HepG2 (cell line): ENCODE results near the gene LRRC28. TPM values are rescaled to one million over a fixed set of nuclear protein-coding genes. Genes with fewer than 3 reads are reported as not detected.
A peak's percentile ranks its signal among the peaks of the same experiment; 100 is the strongest.

ENCODE experiments used
- EP300 ChIP-seq, 3 experiments: sonication (generic) in 1 of 3; formaldehyde crosslinking in 1 of 3; IDR thresholded peaks; 2 replicates each; pipeline versions ENCODE4 v1.5.1 to v1.6.1; 2011 to 2020; ENCODE audit warnings: low read depth in 2 of 3, low read length in 2 of 3, borderline replicate concordance in 1 of 3, improper control_type of control experiment in 1 of 3, mild to moderate bottlenecking in 1 of 3, missing genetic modification reagents in 1 of 3, moderate library complexity in 1 of 3
- FOXP1 ChIP-seq, 2 experiments: fragments of 450-650 bp in 1 of 2; IDR thresholded peaks; 2 replicates each; pipeline ENCODE4 v1.6.1; 2017 to 2018; ENCODE audit warnings: antibody characterized with exemption in 1 of 2
- GATAD2A ChIP-seq: IDR thresholded peaks from 2 replicates; pipeline ENCODE4 v1.6.1; 2016
- PAWR ChIP-seq: sonication (generic); formaldehyde crosslinking; IDR thresholded peaks from 2 replicates; pipeline ENCODE4 v1.4.0; 2020; ENCODE audit warnings: missing genetic modification reagents, mild to moderate bottlenecking, borderline replicate concordance
- SAP130 ChIP-seq: IDR thresholded peaks from 2 replicates; pipeline ENCODE4 v1.6.1; 2016; ENCODE audit warnings: low read depth
- TEAD3 ChIP-seq: optimal IDR thresholded peaks from 2 replicates; pipeline ENCODE3; 2016; ENCODE audit warnings: borderline replicate concordance
- ZNF33B ChIP-seq: sonication (generic); formaldehyde crosslinking; IDR thresholded peaks from 2 replicates; pipeline ENCODE4 v1.5.1; 2020; ENCODE audit warnings: mild to moderate bottlenecking, missing genetic modification reagents
- ZNF431 ChIP-seq: sonication (generic); formaldehyde crosslinking; IDR thresholded peaks from 2 replicates; pipeline ENCODE4 v1.9.0; 2022; ENCODE audit warnings: missing genetic modification reagents, low read depth, mild to moderate bottlenecking, borderline replicate concordance
- ZNF562 ChIP-seq: sonication (generic); formaldehyde crosslinking; IDR thresholded peaks from 2 replicates; pipeline ENCODE4 v1.8.0; 2022; ENCODE audit warnings: missing genetic modification reagents, borderline replicate concordance
- ZNF577 ChIP-seq: sonication (generic); formaldehyde crosslinking; IDR thresholded peaks from 2 replicates; pipeline ENCODE4 v1.4.0; 2020; ENCODE audit warnings: mild to moderate bottlenecking, low read depth, missing genetic modification reagents, borderline replicate concordance
- ZNF724P ChIP-seq: sonication (generic); formaldehyde crosslinking; IDR thresholded peaks from 2 replicates; pipeline ENCODE4 v1.8.0; 2022; ENCODE audit warnings: missing genetic modification reagents, borderline replicate concordance
- ZNF891 ChIP-seq: sonication (generic); formaldehyde crosslinking; IDR thresholded peaks from 2 replicates; pipeline ENCODE4 v1.5.0; 2020; ENCODE audit warnings: mild to moderate bottlenecking, missing genetic modification reagents
- ZSCAN22 ChIP-seq: sonication (generic); formaldehyde crosslinking; IDR thresholded peaks from 2 replicates; pipeline ENCODE4 v1.4.0; 2020; ENCODE audit warnings: mild to moderate bottlenecking, missing genetic modification reagents
- polyA plus RNA-seq, 8 experiments: library from polyadenylated mRNA; depleted of rRNA in 3 of 8; stranded (reverse) in 7 of 8; unstranded in 1 of 8; fragments of >200 nt; fragmentation: Illumina TruSeq in 4 of 8; extraction: Trizol in 4 of 8; gene quantifications; 2 replicates each; pipeline versions ENCODE4 v1.2.1 to v1.2.3, GENCODE V29; 2011 to 2016; ENCODE audit warnings: low read depth in 4 of 8, missing spikeins in 1 of 8, mixed read lengths in 1 of 8; ENCODE audit not compliant: insufficient read depth in 1 of 8
- total RNA-seq, 5 experiments: library from RNA; depleted of rRNA; stranded (reverse); fragments of >200 nt; fragmentation: Illumina TruSeq; extraction: Trizol; gene quantifications; 2 replicates each; pipeline ENCODE4 v1.2.3, GENCODE V29; 2016; ENCODE audit warnings: low read depth in 1 of 5
- TF ChIP-seq, protein P1 (sequence below): sonication (generic); formaldehyde crosslinking; IDR thresholded peaks from 2 replicates; pipeline ENCODE4 v1.8.1; 2022; ENCODE audit warnings: mild to moderate bottlenecking, missing genetic modification reagents
- TF ChIP-seq, protein P2 (sequence below): sonication (generic); formaldehyde crosslinking; IDR thresholded peaks from 2 replicates; pipeline ENCODE4 v1.4.0; 2020; ENCODE audit warnings: missing genetic modification reagents, borderline replicate concordance
- TF ChIP-seq, protein P3 (sequence below): sonication (generic); formaldehyde crosslinking; IDR thresholded peaks from 2 replicates; pipeline ENCODE4 v1.4.0; 2020; ENCODE audit warnings: missing genetic modification reagents, borderline replicate concordance
- TF ChIP-seq, protein P4 (sequence below): conservative IDR thresholded peaks from 2 replicates; pipeline ENCODE4 v1.6.1; 2018; ENCODE audit warnings: missing genetic modification reagents
- TF ChIP-seq, protein P5 (sequence below): sonication (generic); formaldehyde crosslinking; IDR thresholded peaks from 2 replicates; pipeline ENCODE4 v1.5.1; 2020; ENCODE audit warnings: missing genetic modification reagents, mild to moderate bottlenecking, borderline replicate concordance

LRRC28 gene
- total and polyA plus RNA-seq, 2 of the 13 experiments (the other 11 are each of a cell fraction or from before 2014, with no cell fraction given), result 17.5 to 21.3 TPM

DNA sequence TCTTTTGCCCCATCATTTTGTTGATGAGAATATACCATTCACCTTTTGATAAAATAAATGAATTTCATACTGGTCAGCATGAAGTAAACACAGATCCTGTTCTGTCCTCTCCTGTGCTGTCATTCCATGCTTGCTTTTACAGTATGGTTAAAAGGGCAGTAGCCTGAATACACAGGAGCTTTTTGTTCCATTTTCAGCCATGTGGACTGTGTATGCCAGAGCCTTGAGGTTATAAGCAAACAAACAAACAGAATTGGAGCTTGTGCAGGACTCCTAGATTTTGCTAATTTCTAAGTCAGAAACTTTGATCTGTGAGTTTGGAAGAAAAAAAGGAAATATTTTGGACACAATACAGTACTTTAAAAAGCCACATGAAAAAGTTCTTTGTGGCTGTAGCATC is 91.9 kb downstream of the LRRC28 start (continued):
- no peak for TF ChIP-seq ZNF562 (CRISPR knock-in tag)
- TF ChIP-seq, protein P1, sequence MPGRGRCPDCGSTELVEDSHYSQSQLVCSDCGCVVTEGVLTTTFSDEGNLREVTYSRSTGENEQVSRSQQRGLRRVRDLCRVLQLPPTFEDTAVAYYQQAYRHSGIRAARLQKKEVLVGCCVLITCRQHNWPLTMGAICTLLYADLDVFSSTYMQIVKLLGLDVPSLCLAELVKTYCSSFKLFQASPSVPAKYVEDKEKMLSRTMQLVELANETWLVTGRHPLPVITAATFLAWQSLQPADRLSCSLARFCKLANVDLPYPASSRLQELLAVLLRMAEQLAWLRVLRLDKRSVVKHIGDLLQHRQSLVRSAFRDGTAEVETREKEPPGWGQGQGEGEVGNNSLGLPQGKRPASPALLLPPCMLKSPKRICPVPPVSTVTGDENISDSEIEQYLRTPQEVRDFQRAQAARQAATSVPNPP, result no peak
- TF ChIP-seq EP300 (IDR thresholded peaks at IDR 0.05; ENCODE audit: low read depth in 2 of 2, low read length in 2 of 2), result peak in 1 of 2 experiments; percentile 36; a peak in 1 of 4 replicates
- no peak for TF ChIP-seq EP300 (CRISPR knock-in tag; IDR thresholded peaks at IDR 0.05; ENCODE audit: borderline replicate concordance)
- no peak for TF ChIP-seq ZNF33B (CRISPR knock-in tag)
- TF ChIP-seq, protein P2, sequence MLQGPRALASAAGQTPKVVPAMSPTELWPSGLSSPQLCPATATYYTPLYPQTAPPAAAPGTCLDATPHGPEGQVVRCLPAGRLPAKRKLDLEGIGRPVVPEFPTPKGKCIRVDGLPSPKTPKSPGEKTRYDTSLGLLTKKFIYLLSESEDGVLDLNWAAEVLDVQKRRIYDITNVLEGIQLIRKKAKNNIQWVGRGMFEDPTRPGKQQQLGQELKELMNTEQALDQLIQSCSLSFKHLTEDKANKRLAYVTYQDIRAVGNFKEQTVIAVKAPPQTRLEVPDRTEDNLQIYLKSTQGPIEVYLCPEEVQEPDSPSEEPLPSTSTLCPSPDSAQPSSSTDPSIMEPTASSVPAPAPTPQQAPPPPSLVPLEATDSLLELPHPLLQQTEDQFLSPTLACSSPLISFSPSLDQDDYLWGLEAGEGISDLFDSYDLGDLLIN (CRISPR knock-in tag), result no peak
- TF ChIP-seq ZNF891 (CRISPR knock-in tag), result no peak
- TF ChIP-seq, protein P3, sequence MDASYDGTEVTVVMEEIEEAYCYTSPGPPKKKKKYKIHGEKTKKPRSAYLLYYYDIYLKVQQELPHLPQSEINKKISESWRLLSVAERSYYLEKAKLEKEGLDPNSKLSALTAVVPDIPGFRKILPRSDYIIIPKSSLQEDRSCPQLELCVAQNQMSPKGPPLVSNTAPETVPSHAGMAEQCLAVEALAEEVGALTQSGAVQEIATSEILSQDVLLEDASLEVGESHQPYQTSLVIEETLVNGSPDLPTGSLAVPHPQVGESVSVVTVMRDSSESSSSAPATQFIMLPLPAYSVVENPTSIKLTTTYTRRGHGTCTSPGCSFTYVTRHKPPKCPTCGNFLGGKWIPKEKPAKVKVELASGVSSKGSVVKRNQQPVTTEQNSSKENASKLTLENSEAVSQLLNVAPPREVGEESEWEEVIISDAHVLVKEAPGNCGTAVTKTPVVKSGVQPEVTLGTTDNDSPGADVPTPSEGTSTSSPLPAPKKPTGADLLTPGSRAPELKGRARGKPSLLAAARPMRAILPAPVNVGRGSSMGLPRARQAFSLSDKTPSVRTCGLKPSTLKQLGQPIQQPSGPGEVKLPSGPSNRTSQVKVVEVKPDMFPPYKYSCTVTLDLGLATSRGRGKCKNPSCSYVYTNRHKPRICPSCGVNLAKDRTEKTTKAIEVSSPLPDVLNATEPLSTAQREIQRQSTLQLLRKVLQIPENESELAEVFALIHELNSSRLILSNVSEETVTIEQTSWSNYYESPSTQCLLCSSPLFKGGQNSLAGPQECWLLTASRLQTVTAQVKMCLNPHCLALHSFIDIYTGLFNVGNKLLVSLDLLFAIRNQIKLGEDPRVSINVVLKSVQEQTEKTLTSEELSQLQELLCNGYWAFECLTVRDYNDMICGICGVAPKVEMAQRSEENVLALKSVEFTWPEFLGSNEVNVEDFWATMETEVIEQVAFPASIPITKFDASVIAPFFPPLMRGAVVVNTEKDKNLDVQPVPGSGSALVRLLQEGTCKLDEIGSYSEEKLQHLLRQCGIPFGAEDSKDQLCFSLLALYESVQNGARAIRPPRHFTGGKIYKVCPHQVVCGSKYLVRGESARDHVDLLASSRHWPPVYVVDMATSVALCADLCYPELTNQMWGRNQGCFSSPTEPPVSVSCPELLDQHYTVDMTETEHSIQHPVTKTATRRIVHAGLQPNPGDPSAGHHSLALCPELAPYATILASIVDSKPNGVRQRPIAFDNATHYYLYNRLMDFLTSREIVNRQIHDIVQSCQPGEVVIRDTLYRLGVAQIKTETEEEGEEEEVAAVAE (CRISPR knock-in tag), result no peak
- no peak for TF ChIP-seq PAWR
- no peak for TF ChIP-seq ZSCAN22 (CRISPR knock-in tag)
- TF ChIP-seq SAP130 (CRISPR knock-in tag), result peak; percentile 69
- no peak for TF ChIP-seq ZNF724P (CRISPR knock-in tag)
- TF ChIP-seq TEAD3, result peak; percentile 35
- no peak for TF ChIP-seq ZNF431 (CRISPR knock-in tag)
- no peak for TF ChIP-seq ZNF577 (CRISPR knock-in tag)
- TF ChIP-seq, protein P4, sequence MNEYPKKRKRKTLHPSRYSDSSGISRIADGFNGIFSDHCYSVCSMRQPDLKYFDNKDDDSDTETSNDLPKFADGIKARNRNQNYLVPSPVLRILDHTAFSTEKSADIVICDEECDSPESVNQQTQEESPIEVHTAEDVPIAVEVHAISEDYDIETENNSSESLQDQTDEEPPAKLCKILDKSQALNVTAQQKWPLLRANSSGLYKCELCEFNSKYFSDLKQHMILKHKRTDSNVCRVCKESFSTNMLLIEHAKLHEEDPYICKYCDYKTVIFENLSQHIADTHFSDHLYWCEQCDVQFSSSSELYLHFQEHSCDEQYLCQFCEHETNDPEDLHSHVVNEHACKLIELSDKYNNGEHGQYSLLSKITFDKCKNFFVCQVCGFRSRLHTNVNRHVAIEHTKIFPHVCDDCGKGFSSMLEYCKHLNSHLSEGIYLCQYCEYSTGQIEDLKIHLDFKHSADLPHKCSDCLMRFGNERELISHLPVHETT (CRISPR knock-in tag), result no peak
- no peak for TF ChIP-seq FOXP1 (IDR thresholded peaks at IDR 0.05)
- peak; percentile 75; the same call in 1 of the 2 replicates for TF ChIP-seq FOXP1 (CRISPR knock-in tag; IDR thresholded peaks at IDR 0.05)
- TF ChIP-seq, protein P5, sequence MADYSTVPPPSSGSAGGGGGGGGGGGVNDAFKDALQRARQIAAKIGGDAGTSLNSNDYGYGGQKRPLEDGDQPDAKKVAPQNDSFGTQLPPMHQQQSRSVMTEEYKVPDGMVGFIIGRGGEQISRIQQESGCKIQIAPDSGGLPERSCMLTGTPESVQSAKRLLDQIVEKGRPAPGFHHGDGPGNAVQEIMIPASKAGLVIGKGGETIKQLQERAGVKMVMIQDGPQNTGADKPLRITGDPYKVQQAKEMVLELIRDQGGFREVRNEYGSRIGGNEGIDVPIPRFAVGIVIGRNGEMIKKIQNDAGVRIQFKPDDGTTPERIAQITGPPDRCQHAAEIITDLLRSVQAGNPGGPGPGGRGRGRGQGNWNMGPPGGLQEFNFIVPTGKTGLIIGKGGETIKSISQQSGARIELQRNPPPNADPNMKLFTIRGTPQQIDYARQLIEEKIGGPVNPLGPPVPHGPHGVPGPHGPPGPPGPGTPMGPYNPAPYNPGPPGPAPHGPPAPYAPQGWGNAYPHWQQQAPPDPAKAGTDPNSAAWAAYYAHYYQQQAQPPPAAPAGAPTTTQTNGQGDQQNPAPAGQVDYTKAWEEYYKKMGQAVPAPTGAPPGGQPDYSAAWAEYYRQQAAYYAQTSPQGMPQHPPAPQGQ (CRISPR knock-in tag), result no peak
- peak; percentile 54 for TF ChIP-seq GATAD2A
